HG03135 (cell line): ENCODE results near the gene ESPL1.
"Not testable (repeated sequence)": the region's sequence is repeated elsewhere in the genome, so short reads cannot be mapped to it uniquely, and the experiment has no call there.

ENCODE experiments used
- ATAC-seq: cut with Tn5 transposase; IDR thresholded peaks from one replicate; pipeline ENCODE4 v1.9.1; 2021; ENCODE audit warnings: mild to moderate bottlenecking, moderate library complexity; ENCODE audit not compliant: unreplicated experiment

ESPL1 gene

DNA sequence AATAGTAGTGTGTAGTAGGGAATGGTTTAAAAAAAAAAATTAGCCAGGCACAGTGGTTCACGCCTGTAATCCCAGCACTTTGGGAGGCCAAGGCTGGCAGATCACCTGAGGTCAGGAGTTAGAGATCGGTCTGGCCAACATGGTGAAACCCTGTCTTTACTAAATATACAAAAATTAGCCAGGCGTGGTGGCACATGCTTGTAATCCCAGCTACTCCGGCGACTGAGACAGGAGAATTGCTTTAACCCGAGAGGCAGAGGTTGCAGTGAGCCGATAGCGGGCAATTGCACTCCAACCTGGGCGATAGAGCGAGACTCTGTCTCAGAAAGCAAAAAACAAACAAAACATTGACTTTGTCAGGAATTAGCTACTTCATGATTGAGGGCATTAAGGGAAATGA is 29.0 kb downstream of the ESPL1 start:
- not testable (repeated sequence) for ATAC-seq

DNA sequence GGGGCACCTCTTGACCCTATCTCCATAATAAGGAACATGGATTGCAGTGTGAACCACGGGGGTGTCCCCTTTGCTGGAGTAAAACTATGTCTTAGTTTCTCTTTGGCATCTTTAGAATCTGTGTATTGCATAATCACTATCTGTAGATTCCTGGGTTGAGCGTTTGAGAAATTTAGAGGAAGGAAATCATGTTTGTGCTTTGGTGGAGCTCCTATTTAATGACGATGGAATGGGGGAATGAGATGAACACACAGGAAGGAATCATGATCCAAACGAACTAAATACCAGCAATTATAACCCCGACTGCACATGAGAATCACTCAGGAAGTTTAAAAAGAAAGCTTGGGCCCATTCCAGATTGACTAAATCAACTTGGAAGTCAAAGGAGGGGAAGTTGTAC is 30.1 kb downstream of the ESPL1 start:
- ATAC-seq = no peak

DNA sequence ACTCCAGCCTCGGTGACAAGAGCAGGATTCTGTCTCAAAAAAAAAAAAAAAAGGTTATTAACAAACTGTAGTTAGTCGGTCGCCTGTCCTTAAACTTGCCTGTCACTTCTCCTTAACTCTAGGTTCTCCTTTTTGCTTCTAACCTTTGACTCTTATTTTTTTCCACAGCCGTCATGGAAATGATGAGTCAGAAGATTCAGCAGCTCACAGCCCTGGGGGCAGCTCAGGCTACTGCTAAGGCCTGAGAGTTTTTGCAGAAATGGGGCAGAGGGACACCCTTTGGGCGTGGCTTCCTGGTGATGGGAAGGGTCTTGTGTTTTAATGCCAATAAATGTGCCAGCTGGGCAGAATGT is 31.0 kb downstream of the ESPL1 start:
- no peak for ATAC-seq

DNA sequence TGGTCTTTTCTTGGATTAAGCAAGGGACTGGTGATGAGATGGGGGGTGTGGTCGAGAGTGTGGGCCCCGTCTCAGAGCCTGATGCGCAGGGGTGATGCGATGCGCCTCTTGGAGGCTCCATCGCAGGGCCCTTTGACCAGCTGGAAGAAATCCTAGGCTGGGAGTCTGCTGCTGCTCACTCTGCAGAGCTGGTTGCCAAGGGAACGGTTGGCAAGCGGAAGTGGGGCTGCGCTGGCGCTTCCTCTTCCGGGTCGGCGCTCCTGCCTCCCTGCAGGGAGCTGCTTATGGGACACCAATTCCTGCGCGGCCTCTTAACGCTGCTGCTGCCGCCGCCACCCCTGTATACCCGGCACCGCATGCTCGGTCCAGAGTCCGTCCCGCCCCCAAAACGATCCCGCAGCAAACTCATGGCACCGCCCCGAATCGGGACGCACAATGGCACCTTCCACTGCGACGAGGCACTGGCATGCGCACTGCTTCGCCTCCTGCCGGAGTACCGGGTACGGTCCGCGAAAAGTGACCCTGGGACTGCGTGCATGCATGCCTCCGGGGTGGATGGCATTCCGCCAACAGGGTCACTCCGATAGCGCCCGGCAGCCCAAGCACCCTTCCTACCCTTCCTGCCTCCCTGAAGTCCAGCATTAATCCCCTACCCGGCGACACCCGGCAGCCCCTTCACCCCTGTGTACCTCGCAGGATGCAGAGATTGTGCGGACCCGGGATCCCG is 31.5 kb downstream of the ESPL1 start, which contains the start of gene MYG1:
MYG1 (plus strand) TSS at position 242 of the 727 bp plus-strand sequence; CDS start at position 285, 43 bp downstream.
- ATAC-seq = peak; percentile 72

- no peak for ATAC-seq
Measured at GRCh38 chr12:53300187-53300586, 32.1 kb downstream of the ESPL1 start.

DNA sequence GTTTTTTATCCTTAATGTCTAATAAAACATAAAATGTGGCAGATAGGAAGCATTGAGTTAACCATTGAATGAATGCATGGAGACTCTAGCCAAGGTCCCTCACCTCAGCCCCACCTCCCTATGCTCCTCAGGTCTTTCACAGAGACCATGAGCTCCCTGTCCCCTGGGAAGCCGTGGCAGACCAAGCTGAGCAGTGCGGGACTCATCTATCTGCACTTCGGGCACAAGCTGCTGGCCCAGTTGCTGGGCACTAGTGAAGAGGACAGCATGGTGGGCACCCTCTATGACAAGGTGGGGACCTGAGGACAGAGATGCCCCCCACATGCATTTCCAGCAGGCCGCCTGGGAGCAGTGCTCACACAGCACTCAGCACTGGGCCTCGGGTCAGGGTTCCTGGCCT is 34.8 kb downstream of the ESPL1 start:
- no peak for ATAC-seq

GRCh38 chr12:53306826-53307225 is 38.7 kb downstream of the ESPL1 start:
- no peak for ATAC-seq

- ATAC-seq = no peak
Measured at GRCh38 chr12:53308276-53308675, 40.2 kb downstream of the ESPL1 start.

DNA sequence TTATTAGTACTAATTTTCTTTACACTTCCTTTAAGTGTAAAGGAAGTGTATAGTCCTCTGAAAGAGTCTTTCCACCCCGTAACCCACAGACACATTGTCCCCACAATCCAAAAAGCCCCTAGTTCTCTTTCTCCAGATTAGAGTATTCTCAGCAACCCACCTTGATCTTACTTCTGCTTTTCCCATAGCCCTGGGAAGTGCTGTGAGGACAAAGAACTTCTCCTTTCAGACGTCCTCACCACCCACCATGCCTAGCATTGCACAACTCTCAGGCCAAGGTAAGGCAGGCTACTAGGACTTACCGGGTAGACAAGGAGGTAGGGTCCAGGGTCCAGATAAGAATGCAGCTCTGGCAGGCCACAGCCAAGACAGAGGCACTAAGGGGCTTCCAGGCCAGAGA is 45.9 kb downstream of the ESPL1 start:
- no peak for ATAC-seq

GRCh38 chr12:53320352-53321195 is 52.5 kb downstream of the ESPL1 start:
- no peak for ATAC-seq

- ATAC-seq = no peak
Measured at GRCh38 chr12:53324113-53324778, 56.1 kb downstream of the ESPL1 start.

DNA sequence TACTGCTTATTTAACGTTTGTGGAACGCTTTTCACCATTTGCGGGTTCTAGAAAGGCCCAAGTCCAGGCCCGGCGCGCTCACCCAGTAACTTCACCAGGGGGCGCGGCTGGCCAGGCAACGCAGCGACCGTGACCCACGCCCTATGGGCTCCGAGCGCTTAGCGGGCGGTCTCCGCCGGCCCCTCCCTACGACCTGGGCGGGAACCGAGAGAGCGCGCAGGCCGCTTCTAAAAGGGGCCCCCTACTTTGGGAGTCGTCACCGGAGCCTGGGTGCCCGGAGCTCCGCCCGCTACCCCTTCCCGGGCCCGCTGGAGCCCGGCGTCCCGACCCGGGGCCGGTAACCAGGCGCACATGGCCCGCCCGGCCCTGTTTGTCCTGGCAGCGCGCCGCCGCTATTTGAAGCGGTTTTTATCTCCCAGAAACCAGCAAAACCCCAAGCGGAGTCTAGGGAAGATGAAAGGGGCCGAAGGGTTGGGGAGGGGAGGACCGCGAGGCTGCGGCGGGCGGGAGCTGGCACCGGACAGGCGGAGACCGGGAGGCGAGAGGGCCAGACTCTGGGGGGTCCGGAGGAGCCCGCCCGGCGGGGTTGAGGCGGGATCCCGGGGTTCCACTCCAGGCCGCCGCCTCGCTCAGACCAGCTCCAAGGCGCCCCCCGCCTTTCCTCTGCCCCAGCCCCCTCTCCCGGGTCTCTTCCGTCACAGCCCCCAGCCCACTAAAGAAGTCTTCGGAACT is 56.8 kb downstream of the ESPL1 start:
- ATAC-seq = peak; percentile 54

DNA sequence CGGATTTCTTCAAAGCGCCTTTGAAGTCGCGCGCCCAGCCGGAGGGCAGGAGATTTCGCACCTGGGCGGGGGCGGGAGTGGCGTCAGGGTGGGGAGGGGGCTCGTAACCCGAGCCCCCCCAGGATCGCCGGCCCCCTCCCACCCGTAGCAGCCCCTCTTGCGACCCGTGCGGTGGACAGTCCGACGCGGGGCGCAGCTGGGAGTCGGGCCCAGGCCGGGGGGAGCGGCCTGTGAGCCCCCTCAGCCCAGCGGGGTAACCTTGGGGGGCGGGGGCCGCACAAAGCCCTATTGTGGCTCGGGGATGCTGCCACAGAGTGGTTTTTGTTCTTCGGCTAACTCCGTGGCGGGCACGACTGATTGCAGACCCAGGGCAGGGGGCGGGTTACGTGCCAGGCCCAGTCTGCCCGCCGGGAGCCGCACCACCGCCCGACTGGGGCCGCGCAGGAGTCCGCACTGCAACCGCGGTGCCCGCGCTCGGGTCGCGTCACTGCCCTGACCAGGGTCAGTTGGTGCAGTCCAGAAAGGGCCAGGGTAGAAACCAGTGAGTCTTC is 57.5 kb downstream of the ESPL1 start:
- no peak for ATAC-seq

DNA sequence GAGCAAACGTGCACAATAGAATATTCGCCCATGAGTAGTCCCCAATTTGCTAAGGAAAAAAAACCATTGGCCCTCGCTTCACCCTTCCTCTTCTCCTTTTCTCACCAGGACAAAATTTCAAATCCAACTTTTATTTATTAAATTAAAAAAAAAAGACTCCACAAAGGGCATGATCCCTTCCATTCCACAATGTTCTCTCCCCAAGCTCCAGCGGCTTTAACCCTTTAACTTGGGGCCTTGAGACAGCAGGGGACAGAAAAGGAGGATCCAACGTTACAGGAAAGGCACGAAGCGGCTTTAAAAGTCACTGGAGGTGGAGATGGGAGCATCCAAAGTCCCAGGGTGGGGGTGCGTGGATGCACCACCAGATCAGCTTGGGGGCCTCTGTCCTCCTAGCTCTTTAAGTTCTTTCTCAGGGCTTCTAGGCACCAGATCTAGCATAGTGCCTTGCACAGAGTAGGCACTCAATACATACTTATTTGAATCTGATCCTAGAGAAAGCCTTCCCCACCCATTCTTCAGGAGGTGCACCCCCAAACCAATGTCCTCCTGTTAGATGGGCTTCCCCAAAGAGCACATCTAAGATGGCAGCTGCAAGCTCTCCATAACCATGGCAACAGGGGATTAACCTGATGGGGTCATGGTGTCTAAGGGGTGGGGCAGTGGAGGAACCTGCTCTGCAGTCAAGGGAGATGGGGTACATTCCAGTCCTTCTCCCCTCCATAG is 58.5 kb downstream of the ESPL1 start:
- ATAC-seq = no peak

GRCh38 chr12:53327435-53328042 is 59.4 kb downstream of the ESPL1 start:
- no peak for ATAC-seq

DNA sequence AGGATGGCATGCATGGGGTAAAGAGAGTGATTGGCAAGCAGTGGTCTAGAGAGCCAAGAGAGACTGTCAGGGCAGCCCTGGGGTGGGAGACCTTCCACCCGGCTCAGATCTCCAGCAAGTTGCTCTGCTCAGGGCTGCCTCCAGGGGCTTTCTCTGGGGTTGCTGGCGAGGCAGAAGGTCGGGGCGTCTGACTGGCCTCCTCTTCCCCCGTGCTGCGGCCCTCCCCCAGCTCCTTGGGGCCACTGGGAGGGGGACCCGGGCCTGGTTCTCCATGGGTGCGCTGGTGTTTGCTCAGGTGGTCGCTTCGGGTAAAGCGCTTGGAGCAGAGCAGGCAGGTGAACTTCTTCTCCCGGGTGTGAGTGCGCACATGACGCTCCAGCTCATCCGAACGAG is 59.9 kb downstream of the ESPL1 start:
- no peak for ATAC-seq

DNA sequence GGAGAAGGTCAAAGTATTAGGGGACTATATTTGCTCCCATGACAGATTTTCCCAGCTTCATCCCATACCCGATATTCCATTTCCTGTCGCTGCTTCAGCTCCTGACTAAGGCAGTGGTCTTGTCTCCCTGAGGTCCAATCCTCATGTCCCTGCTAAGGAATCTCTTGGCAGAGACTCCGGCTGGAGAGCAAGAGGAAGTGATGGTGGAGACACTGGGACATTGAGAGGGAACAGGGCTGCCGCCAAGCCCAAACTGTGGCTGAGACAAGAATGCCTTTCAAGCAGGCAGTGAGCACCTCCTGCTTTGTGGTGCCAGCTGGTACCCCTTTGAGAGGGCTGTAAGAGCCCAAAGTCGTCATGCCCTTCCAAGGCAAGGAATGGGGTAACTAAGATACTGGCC is 62.6 kb downstream of the ESPL1 start:
- no peak for ATAC-seq

GRCh38 chr12:53332339-53332738 is 64.2 kb downstream of the ESPL1 start:
- not testable (repeated sequence) for ATAC-seq

DNA sequence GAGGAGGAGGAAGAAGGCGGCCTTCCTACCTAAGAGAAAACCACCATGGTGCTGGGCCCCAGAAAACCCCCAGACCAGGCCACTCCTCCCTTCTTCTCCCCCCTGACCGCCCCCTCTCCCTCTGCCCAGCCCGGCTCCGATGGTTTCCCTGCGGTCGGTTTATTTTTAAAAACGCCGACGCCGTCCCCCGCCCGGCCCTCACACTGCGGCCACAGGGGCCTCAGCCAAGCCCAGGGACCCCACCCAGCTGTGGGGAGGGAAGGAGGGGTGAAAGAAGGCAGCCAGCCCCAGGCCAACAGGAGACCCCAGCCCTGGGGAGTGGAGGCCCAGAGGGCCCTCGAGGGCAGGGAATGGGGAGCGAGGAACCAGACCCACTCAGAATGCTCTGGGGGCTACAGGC is 64.6 kb downstream of the ESPL1 start:
- ATAC-seq = no peak

- no peak for ATAC-seq
Measured at GRCh38 chr12:53333289-53333688, 65.2 kb downstream of the ESPL1 start.
